GM12864 (cell line): ENCODE data around the gene HIGD1A.

Experiments used
- DNase-seq: peaks from one replicate; pipeline ENCODE4 v3.0.0-alpha.2; 2011; ENCODE audit warnings: low read depth
- H3K4me3 ChIP-seq: 2 replicates; pipeline ENCODE4 v1.5.1; 2011; ENCODE audit warnings: mild to moderate bottlenecking, low read depth, low read length, control low read depth
- TF ChIP-seq, protein P1 (sequence below): IDR thresholded peaks from 2 replicates; pipeline ENCODE4 v1.5.1; 2011; ENCODE audit warnings: low read depth, mild to moderate bottlenecking, moderate library complexity, low read length, control low read depth, inconsistent platforms; ENCODE audit errors: missing control alignments

Gene HIGD1A

DNA sequence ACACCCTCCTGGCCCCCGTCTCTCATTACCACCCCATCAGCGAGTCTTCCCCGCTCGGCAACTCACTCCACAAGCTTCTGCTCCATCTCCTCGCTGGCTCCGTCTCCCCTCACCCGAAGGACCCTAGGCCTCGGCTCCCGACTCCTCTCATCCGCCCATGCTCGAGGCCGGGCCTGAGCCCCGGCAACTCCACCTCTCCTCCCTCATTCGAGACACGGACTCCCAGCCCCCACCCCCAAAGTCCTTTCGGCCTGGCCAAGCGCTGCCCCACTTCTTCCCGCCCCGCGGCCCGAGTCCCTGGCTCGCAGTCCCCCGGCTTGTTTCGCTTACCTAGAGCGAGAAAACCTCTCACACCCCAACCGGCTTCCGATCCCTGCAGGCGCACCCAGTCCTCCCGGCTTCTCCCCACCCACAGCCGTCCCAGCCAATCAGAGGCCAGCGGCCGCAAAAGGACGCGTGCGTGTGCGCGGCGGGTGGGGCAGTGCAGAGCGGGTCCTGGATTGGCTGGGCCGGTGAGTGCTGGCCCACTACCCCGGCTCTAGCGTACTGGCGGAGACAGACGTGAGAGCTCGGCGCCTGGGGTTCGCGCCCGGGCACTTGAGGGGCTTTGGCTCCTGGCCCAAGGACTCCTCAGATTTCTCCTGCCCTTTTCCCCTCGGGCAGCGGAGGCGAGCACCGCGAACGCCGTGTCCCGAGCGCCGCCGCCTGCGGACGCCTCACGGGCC lies at the start of gene HIGD1A:
Gene HIGD1A, minus strand, starts transcription at position 385 of the 725 bp plus-strand sequence. CDS start 10,237 bp downstream, outside the sequence.
- TF ChIP-seq, protein P1, sequence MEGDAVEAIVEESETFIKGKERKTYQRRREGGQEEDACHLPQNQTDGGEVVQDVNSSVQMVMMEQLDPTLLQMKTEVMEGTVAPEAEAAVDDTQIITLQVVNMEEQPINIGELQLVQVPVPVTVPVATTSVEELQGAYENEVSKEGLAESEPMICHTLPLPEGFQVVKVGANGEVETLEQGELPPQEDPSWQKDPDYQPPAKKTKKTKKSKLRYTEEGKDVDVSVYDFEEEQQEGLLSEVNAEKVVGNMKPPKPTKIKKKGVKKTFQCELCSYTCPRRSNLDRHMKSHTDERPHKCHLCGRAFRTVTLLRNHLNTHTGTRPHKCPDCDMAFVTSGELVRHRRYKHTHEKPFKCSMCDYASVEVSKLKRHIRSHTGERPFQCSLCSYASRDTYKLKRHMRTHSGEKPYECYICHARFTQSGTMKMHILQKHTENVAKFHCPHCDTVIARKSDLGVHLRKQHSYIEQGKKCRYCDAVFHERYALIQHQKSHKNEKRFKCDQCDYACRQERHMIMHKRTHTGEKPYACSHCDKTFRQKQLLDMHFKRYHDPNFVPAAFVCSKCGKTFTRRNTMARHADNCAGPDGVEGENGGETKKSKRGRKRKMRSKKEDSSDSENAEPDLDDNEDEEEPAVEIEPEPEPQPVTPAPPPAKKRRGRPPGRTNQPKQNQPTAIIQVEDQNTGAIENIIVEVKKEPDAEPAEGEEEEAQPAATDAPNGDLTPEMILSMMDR: no peak
- DNase-seq: peak; percentile 85
- peak within 1 kb of the TSS; percentile 86 for H3K4me3 ChIP-seq

- DNase-seq: no peak
- TF ChIP-seq, protein P1: no peak
- no peak overlapping the region for H3K4me3 ChIP-seq
Observed at GRCh38 chr3:42853739-42854302, 49.5 kb upstream of the HIGD1A start.

- TF ChIP-seq, protein P1: no peak
- H3K4me3 ChIP-seq: no peak overlapping the region
- no peak for DNase-seq
Observed at GRCh38 chr3:42853056-42853455, 48.8 kb upstream of the HIGD1A start.

DNA sequence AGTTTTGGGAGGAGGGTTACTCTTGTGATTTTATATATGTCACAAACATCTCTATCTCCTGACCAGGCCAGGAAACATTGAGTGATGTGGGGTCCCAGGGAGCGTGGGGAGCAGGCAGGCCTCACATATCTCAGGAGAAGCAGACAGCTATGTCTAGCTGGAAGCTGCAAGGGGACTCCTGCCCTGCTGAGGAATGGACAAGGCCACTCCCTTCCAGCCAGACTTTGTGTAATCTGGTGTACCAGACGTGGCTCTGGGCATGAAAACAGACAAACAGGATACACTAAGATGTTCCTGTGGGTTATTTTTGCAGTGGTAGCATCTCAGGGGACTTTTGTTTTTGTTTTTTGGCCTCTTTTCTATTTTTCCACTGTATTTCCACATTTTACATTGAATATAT lies 48.2 kb upstream of the HIGD1A start:
- H3K4me3 ChIP-seq: no peak overlapping the region
- TF ChIP-seq, protein P1: no peak
- DNase-seq: no peak

DNA sequence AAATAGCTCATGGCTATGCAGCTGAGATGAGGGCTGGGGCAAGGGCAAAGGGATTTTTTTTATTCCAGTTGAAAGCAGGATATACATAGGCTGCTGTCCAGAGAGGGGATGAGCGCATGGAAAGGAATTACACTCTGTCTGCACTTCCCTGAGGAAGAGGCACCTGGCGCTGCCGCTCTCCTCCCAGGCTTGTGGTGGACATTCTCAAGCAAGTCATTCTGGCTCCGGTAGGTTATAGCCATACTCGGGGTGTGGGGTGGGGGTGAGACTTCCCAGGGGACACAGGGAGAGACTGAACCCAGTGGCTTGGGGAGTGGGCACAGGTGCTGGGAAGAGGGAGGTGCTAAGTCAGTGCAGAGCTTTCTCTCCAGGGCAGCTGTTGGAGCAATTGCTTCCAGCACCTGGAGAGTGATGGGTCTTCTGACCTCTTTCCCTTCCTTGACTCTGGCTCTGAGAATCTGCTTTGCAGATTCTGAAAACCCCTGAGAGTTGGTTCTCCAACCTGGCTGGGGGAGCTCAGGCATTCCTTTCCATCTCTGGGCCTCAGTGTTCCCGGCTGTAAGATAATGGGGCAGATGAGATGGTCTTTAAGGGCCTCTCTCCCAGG lies 47.0 kb upstream of the HIGD1A start:
- no peak for DNase-seq
- TF ChIP-seq, protein P1: no peak
- H3K4me3 ChIP-seq: no peak overlapping the region

GRCh38 chr3:42850263-42850662 lies 46.0 kb upstream of the HIGD1A start:
- DNase-seq: no peak
- TF ChIP-seq, protein P1: no peak
- H3K4me3 ChIP-seq: no peak overlapping the region
